22Rv1 (cell line): ENCODE results near the gene RPS26.

Experiments used
- CTCF ChIP-seq: fragments of 450-650 bp; IDR thresholded peaks from 2 replicates; pipeline ENCODE4 v1.5.1; 2017; ENCODE audit warnings: mild to moderate bottlenecking
- ZFX ChIP-seq: fragments of 450-650 bp; IDR thresholded peaks from 2 replicates; pipeline ENCODE4 v1.6.1; 2017; ENCODE audit warnings: antibody characterized with exemption, borderline replicate concordance

- TF ChIP-seq CTCF = no peak
- no peak for TF ChIP-seq ZFX
These were observed 20.3 kb downstream of the RPS26 start for GRCh38 chr12:56061982-56062381.
